GM23338 (cell line): ENCODE results near the gene UBE2J1. TPM values are rescaled to one million over a fixed set of nuclear protein-coding genes. Genes with fewer than 3 reads are reported as not detected.

Experiments
- ATAC-seq: fragments of 200-7000 bp; cut with Tn5 transposase; 3 replicates; pipeline ENCODE4 v1.9.1; 2020
- DNase-seq: peaks from one replicate; pipeline ENCODE4 v3.0.0-alpha.2; 2015; ENCODE audit warnings: low spot score
- H2AFZ ChIP-seq: fragments of 200-600 bp; sonication (generic); 2 replicates; pipeline ENCODE4 v1.8.0; 2016; ENCODE audit warnings: antibody characterized with exemption, mild to moderate bottlenecking, moderate library complexity
- H3F3A ChIP-seq: fragments of 200-600 bp; sonication (generic); replicated peaks from 2 replicates; pipeline ENCODE4 v1.8.0; 2017; ENCODE audit warnings: antibody characterized with exemption, mixed run types, low read depth
- H3K27ac ChIP-seq: fragments of 200-600 bp; sonication (generic); 2 replicates; pipeline ENCODE4 v1.6.1; 2016; ENCODE audit warnings: low read depth
- H3K27me3 ChIP-seq: fragments of 200-600 bp; sonication (generic); 2 replicates; pipeline ENCODE4 v1.8.0; 2016; ENCODE audit warnings: mild to moderate bottlenecking, mixed run types, moderate library complexity; ENCODE audit not compliant: insufficient read depth
- H3K36me3 ChIP-seq: fragments of 200-600 bp; sonication (generic); 2 replicates; pipeline ENCODE4 v1.8.0; 2016; ENCODE audit warnings: mild to moderate bottlenecking; ENCODE audit not compliant: insufficient read depth
- H3K4me1 ChIP-seq: fragments of 200-600 bp; sonication (generic); 2 replicates; pipeline ENCODE4 v1.8.0; 2016; ENCODE audit warnings: mild to moderate bottlenecking, moderate library complexity; ENCODE audit not compliant: insufficient read depth
- H3K4me2 ChIP-seq: fragments of 200-600 bp; sonication (generic); 2 replicates; pipeline ENCODE4 v1.7.1; 2017; ENCODE audit warnings: mixed run types
- H3K4me3 ChIP-seq: fragments of 200-600 bp; sonication (generic); 2 replicates; pipeline ENCODE4 v1.6.1; 2016; ENCODE audit warnings: mixed run types
- H3K79me2 ChIP-seq: fragments of 200-600 bp; sonication (generic); replicated peaks from 2 replicates; pipeline ENCODE4 v1.8.0; 2017; ENCODE audit warnings: mild to moderate bottlenecking; ENCODE audit not compliant: insufficient read depth
- H3K9me2 ChIP-seq: fragments of 200-600 bp; sonication (generic); 2 replicates; pipeline ENCODE4 v1.8.0; 2017; ENCODE audit not compliant: insufficient read depth
- H4K20me1 ChIP-seq: fragments of 200-600 bp; sonication (generic); replicated peaks from 2 replicates; pipeline ENCODE4 v1.8.0; 2017; ENCODE audit warnings: mild to moderate bottlenecking; ENCODE audit not compliant: insufficient read depth
- H3K27ac Mint-ChIP-seq: 2 replicates; pipeline ENCODE4 v1.8.0; 2020; ENCODE audit warnings: inconsistent platforms, mild to moderate bottlenecking, moderate library complexity, mixed read lengths
- H3K27me3 Mint-ChIP-seq: 3 replicates; pipeline ENCODE4 v1.8.0; 2022; ENCODE audit warnings: low read depth, mild to moderate bottlenecking, moderate library complexity, mixed read lengths, inconsistent platforms; ENCODE audit not compliant: insufficient read depth, poor library complexity
- H3K36me3 Mint-ChIP-seq: 3 replicates; pipeline ENCODE4 v1.8.0; 2021; ENCODE audit warnings: low read depth, mild to moderate bottlenecking, inconsistent platforms, moderate library complexity, mixed read lengths
- H3K4me1 Mint-ChIP-seq: 3 replicates; pipeline ENCODE4 v1.8.0; 2020; ENCODE audit warnings: mild to moderate bottlenecking, inconsistent platforms, mixed read lengths
- H3K4me3 Mint-ChIP-seq: 3 replicates; pipeline ENCODE4 v1.8.0; 2021; ENCODE audit warnings: moderate library complexity, mild to moderate bottlenecking, inconsistent platforms, mixed read lengths
- H3K9me3 Mint-ChIP-seq: 3 replicates; pipeline ENCODE4 v1.8.0; 2020; ENCODE audit warnings: moderate library complexity, mild to moderate bottlenecking, inconsistent platforms, mixed read lengths
- CREB1 ChIP-seq: fragments of 250-450 bp; sonication (Bioruptor Pico); IDR thresholded peaks from 2 replicates; pipeline ENCODE4 v1.5.0; 2020; ENCODE audit warnings: low read depth, mild to moderate bottlenecking, moderate library complexity
- ETS1 ChIP-seq: IDR thresholded peaks from 2 replicates; pipeline ENCODE4 v1.6.1; 2016; ENCODE audit warnings: antibody characterized with exemption
- EZH2 ChIP-seq: fragments of 200-600 bp; sonication (generic); IDR thresholded peaks from one replicate; pipeline ENCODE4 v1.8.0; 2017; ENCODE audit warnings: antibody characterized with exemption, mild to moderate bottlenecking, low read depth; ENCODE audit not compliant: unreplicated experiment
- EZH2phosphoT487 ChIP-seq: fragments of 200-600 bp; sonication (generic); IDR thresholded peaks from one replicate; pipeline ENCODE4 v1.8.1; 2018; ENCODE audit warnings: antibody characterized with exemption; ENCODE audit not compliant: unreplicated experiment
- JUNB ChIP-seq: IDR thresholded peaks from one replicate; pipeline ENCODE4 v1.6.1; 2016; ENCODE audit warnings: antibody characterized with exemption; ENCODE audit not compliant: unreplicated experiment
- NANOG ChIP-seq: IDR thresholded peaks from 2 replicates; pipeline ENCODE4 v1.6.1; 2016; ENCODE audit warnings: antibody characterized with exemption, borderline replicate concordance
- POLR2AphosphoS5 ChIP-seq: IDR thresholded peaks from 2 replicates; pipeline ENCODE4 v1.6.1; 2016; ENCODE audit warnings: antibody characterized with exemption, low read depth
- REST ChIP-seq: IDR thresholded peaks from one replicate; pipeline ENCODE4 v1.6.1; 2018; ENCODE audit warnings: antibody characterized with exemption; ENCODE audit not compliant: unreplicated experiment
- STAT1 ChIP-seq: IDR thresholded peaks from one replicate; pipeline ENCODE4 v1.6.1; 2016; ENCODE audit warnings: antibody characterized with exemption; ENCODE audit not compliant: unreplicated experiment
- ZNF331 ChIP-seq: fragments of 250-450 bp; sonication (Bioruptor Pico); IDR thresholded peaks from 2 replicates; pipeline ENCODE4 v1.5.0; 2020; ENCODE audit warnings: low read depth, mild to moderate bottlenecking, moderate library complexity
- polyA plus RNA-seq: library from polyadenylated mRNA; unstranded; fragments of >200 nt; fragmentation: Nextera tagmentation; extraction: Ambion mirVana; gene quantifications from 2 replicates; pipeline ENCODE4 v1.2.1, GENCODE V29; 2016
- total RNA-seq: library from RNA; depleted of rRNA; stranded (reverse); fragments of >200 nt; shearing (Covaris generic); gene quantifications from 2 replicates; pipeline ENCODE4 v1.2.3, GENCODE V29; 2014
- TF ChIP-seq, protein P1 (sequence below), 2 experiments: fragments of 200-600 bp in 1 of 2; sonication (generic) in 1 of 2; conservative IDR thresholded peaks; 2 replicates each; pipeline versions ENCODE4 v1.5.1 to v1.6.1; 2016 to 2017; ENCODE audit warnings: antibody characterized with exemption in 2 of 2, low read depth in 2 of 2, mild to moderate bottlenecking in 2 of 2, moderate library complexity in 1 of 2

UBE2J1 gene
- total and polyA plus RNA-seq, 2 experiments from 2014 or later = 7.5 to 13.1 TPM

- TF ChIP-seq NANOG (no peak), ETS1 (no peak), EZH2phosphoT487 (no peak), JUNB (no peak), REST (no peak), POLR2AphosphoS5 (no peak), ZNF331 (CRISPR knock-in tag) (no peak)
Observed at GRCh38 chr6:89339565-89339964, 13.0 kb downstream of the UBE2J1 start (continued).

- Histone ChIP-seq H3K4me2 (no peak overlapping the region), H3K79me2 (no peaks in the 10 kb centered on the region), H3K4me3 (no peak overlapping the region), H3K9me2 (no peaks in the 10 kb centered on the region), H3K36me3 (no peaks in the 10 kb centered on the region), H4K20me1 (no peaks in the 10 kb centered on the region), H3K27me3 (no peaks in the 10 kb centered on the region), H3K27ac (no peak overlapping the region), H3K4me1 (peaks cover 10% of the 10 kb centered on the region), H2AFZ (no peak overlapping the region), H3F3A (no peaks in the 10 kb centered on the region)
- Mint-ChIP-seq H3K4me3 (no peak overlapping the region), H3K4me1 (no peaks in the 10 kb centered on the region), H3K36me3 (peaks cover 13% of the 10 kb centered on the region; the same call in 2 of the 3 replicates), H3K27ac (no peak overlapping the region), H3K9me3 (no peaks in the 10 kb centered on the region), H3K27me3 (no peaks in the 10 kb centered on the region)
- DNase-seq (no peak), ATAC-seq (no peak)
- TF ChIP-seq ZNF331 (CRISPR knock-in tag) (no peak), JUNB (no peak), CREB1 (CRISPR knock-in tag) (no peak), NANOG (no peak), EZH2phosphoT487 (no peak), ETS1 (no peak), POLR2AphosphoS5 (no peak), REST (no peak), STAT1 (no peak), EZH2 (no peak)
- TF ChIP-seq, protein P1, sequence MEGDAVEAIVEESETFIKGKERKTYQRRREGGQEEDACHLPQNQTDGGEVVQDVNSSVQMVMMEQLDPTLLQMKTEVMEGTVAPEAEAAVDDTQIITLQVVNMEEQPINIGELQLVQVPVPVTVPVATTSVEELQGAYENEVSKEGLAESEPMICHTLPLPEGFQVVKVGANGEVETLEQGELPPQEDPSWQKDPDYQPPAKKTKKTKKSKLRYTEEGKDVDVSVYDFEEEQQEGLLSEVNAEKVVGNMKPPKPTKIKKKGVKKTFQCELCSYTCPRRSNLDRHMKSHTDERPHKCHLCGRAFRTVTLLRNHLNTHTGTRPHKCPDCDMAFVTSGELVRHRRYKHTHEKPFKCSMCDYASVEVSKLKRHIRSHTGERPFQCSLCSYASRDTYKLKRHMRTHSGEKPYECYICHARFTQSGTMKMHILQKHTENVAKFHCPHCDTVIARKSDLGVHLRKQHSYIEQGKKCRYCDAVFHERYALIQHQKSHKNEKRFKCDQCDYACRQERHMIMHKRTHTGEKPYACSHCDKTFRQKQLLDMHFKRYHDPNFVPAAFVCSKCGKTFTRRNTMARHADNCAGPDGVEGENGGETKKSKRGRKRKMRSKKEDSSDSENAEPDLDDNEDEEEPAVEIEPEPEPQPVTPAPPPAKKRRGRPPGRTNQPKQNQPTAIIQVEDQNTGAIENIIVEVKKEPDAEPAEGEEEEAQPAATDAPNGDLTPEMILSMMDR (conservative IDR thresholded peaks at IDR 0.05; ENCODE audit: low read depth in 2 of 2) = no peak
Observed at GRCh38 chr6:89335164-89335563, 17.4 kb downstream of the UBE2J1 start.
